NCI-H446 treated with DMSO at 0.1 percent for 48 hours (cell line): ENCODE measurements around the gene ASB12.
"Not testable (repeated sequence)": the region's sequence is repeated elsewhere in the genome, so short reads cannot be mapped to it uniquely, and the experiment has no call there.

ENCODE experiments used
- DNase-seq: peaks from one replicate; lab custom pipeline; 2025; lab: John Stamatoyannopoulos, UW

Gene ASB12, protein sequence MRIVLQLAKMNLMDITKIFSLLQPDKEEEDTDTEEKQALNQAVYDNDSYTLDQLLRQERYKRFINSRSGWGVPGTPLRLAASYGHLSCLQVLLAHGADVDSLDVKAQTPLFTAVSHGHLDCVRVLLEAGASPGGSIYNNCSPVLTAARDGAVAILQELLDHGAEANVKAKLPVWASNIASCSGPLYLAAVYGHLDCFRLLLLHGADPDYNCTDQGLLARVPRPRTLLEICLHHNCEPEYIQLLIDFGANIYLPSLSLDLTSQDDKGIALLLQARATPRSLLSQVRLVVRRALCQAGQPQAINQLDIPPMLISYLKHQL

DNA sequence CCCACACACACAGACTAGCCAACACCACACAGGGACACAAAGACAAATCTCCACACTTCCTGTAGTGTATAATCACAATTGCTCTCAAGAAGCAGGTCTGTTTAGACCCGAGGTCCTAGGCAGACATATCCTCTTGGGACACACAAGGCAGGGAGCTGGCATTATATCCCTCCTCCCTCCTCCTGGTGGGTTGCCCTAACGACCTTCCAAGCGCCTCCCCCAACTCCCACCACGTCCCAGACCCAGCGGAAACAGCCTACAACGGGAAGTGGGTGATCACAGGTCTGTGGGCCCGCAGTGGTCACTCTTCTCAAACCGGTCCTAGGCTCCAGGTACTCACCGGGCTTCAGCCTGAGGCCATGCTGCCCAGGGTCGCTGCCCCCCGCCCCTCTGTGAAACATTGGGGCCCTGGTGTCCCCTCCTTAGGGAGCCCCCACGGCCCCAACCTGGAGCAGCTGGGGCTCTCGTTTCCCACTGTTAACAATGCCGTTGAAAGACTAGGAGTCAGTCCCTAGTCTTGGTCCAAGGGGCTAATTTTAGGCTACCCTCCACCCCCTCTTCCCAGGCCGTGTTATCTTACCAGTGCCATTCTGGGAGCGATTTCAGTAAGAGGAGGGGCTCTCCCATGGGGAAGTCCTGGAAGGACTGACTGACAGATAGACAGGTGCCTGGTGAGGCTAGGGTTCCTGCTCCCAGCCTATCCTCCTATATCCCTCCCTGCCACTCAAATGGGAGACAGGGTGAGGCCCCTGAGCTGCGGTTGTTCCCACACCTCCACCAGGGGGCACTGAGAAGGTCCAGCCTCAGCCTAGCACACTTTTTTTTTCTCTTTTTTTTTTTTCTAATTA is at the start of gene ASB12:
TSS of gene ASB12 (minus strand) at position 485 of the 848 bp plus-strand sequence. CDS start 4,957 bp downstream, outside the sequence.
- no peak for DNase-seq

DNA sequence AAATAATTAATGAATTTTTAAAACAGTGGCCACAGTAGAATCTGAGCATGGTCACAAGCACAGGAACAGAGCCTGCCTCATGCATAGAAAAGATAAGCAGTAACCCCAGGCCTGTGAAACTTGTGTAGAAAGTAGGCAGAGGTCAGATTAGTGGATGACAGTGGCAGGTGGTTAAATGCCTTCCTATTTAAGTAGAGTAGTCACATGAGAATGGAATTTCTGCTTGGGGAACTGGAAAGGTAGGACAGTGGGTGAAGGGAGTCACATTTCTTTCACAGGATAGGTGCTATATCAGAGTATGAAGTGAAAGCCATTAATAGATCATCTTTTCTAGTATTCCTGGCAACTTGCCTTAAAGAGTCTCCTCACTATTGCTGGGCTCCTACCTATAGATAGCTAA is 34.9 kb upstream of the ASB12 start:
- no peak for DNase-seq

DNA sequence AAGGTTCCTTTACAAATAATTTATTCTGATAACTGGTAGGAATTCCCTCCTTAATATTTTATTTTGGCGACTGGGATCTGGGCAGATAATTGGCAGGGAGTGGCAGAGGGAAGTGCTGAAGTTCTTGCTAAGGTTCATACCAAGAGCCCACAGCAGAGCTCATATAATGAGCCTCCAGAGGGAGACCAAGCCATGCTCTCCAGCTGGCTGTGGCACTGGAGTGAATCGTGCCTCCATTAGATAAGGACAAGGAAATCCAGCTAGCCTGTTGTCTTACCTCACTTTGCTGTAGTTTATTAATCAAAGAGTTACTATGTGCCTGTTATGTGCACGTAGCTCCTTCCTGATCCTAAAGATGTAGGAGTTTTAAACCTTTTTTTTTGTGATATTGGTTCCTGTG is 1.3 kb downstream of the ASB12 start:
- DNase-seq: no peak

DNA sequence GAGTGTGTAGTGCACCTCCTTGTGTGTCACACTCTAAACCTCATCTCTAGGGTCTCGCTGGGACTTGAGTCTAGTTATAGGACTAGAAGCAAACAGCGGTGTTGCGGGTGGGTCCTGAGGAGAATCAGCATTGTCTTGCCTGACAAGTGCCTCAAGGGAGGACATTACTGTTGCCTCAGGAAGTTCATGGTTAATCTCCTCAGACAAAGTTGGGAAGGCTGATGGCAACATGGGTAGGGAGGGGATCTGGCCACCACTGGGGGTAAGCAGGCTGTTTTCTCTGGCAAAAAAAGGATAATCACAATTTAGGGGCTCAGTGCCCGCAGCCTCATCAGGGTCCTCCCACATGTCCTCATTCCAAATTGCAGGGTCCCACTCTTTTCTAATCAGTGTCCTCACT is 12.4 kb downstream of the ASB12 start:
- DNase-seq: no peak

DNA sequence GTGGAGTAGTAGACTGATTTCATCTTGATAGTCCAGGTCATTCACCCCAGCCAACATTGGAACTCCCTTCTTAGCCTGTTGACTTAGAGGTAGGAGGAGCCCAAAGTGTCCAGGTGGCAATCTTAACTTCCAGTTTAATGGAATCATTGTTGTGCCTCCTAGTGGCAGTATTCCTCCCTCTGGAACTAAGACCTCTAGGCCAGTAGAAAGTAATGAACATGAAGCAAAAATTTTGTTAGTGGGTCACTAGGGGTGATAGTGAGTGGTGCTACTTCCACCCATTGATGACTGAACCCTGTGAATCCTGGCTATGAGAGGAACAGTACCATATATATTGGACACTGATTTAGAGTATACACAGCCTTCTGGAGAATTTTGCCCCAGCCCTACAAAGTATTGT is 16.4 kb downstream of the ASB12 start:
- not testable (repeated sequence) for DNase-seq

DNA sequence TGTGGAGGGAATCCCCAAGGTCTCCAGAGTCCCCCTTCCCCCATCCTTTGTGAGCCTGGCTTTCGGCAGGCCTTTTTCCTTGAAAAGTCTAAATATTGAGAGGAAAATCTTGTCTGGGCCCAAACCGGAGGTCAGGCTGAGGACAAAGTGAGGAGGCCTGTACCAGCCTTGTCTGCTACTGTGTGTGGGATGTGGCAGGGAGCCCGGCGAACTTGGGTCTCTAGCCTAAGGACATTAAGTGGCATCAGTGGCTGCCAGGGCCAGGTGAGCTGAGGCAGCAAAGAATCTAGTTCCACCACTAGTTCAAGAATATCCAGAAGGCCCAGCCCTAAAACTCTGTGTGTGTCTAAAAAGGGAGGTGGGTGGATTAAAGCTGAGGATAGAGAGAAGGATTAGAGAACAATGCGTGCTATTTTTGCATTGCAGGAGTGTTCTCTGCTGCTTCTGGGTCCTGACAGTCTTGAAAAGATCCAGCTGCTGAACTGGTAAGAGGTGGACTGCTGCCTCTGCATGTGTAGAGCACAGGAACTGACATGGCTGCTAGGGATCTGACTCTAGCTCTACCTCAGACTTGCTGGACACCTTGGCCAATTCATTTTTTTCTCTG is 23.7 kb downstream of the ASB12 start:
- no peak for DNase-seq

DNA sequence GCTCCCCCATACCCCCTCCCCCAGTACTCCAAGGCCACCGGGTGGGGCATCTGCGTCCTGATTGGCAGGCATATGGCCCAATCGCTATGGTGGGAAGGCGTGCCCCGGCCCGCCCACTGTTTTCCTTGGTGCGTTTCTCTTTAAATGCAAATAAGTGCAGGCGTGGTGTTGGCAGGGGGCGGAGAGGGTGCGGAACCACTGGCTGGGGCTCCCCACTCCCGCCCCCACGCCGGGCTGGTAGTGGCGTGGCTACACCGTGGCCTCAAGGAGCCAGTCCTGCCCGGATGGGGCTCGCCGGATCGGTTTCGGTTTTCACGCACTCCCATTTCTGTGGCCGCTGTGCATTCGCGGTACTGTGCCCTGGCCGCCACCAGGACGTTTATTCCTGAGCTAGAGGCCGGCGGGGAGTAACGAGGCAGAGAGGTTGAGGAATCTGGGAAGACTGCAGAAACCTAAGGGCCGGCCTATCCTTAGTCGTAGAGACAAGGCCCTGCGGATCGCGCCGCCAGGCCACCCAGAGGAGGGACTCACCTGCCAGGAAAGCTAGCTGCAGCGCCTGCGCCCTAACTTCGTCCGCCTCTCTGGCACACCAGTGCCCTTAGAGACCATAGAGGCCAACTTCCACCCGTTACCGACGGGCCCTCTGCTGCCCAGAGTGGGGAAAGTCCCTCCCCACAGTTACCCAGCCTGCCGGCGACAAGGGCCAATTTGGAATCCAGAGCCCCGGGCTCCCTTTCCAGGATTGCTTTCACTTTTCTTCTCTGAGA is 24.5 kb downstream of the ASB12 start:
- peak; percentile 73 for DNase-seq

DNA sequence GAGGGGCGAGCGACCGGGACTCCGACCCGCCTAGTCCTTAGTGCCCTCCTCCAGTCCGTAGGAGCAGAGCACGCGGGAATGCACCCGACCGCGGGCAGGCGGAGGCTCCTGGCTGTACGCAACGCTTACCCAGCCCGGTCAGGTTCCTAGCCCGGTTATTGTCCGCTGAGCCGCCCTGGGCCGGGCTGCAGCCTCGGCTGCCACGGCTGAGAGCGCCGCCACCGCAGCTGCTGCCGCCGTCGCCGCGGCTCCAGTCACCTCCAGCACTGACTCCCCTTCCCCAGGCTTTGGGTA is 25.0 kb downstream of the ASB12 start, which contains the start of gene AMER1:
TSS of gene AMER1 (minus strand) at position 268 of the 294 bp plus-strand sequence. CDS start 12,422 bp downstream, outside the sequence.
- DNase-seq: peak; percentile 38

DNA sequence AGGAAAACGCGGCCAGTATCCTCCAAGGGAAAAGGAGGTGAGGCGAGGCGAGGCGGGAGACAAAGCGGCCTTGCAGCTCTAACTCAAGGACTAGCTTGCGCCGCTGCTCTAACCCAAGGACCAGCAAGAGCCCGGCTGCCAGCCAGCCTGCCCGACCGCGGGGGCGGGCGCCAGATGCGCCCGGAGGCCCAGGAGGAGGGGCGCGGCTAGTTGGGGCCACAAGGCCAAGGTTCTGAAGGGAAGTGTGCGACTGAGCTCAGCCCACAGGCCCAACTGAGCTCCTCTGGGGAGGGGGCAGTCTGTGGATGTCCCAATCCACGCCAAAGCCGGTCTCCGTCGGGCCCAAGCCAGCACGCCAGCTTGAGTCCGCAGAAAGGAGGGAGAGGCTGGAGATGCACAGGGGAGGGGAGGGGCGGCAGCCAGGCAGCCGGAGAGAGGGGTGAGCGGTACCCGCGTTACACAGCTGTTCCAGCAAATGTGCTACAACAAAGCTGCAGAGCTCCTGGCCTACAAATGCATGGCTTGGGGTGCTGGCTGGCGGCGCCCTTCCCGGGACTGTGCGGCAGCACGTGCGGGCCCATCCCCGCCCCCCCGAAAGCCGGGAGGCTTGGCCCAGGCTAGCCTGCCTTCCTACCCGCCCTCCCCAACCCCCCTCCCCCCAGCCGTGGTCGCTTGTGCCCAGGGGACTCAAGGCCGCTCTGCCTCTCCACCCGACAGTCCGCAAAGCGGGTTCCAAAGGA is 25.5 kb downstream of the ASB12 start:
- no peak for DNase-seq

DNA sequence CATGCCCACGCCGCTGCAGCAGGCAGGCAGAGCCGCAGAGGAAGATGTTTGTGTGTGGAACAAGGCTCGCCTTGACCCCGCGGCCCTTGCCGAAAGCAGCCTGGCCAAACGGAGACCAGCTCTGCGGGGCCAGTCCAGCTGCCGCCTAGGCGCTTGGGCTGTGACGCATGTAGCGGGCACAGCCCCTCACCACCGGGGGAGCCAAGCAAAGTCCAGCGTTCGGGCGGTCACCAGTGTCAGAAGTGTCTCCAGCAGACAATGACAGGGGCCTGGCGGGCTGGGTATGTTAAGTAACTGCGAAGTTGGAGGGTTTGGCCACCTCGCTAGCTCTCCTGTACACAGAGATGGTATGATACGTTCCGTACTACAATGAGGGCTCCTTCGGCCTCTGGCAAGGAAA is 26.2 kb downstream of the ASB12 start:
- no peak for DNase-seq

DNA sequence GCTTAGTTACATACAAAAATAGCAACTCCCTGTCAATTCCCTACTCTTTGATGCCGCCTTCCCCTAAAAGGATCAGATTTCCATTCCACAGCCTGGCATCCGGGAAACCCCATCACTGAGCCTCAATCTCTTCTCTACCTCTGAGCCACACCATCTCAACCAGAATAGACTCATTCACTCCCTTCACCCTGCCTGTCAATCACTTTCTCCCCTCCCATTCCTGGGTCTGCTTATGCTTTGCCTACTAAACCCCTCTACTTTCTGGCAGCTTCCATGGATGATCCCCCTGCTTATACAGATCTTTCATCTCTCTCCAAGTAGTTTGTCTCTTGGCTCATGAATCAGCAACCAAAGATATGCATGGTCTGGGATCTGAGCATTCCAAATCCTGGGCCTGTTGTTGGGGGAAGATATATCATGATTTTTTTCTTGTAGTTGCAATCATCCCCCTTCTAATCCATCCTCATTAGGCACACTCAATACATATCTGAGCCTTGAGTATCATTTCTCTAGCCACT is 27.5 kb downstream of the ASB12 start:
- no peak for DNase-seq

DNA sequence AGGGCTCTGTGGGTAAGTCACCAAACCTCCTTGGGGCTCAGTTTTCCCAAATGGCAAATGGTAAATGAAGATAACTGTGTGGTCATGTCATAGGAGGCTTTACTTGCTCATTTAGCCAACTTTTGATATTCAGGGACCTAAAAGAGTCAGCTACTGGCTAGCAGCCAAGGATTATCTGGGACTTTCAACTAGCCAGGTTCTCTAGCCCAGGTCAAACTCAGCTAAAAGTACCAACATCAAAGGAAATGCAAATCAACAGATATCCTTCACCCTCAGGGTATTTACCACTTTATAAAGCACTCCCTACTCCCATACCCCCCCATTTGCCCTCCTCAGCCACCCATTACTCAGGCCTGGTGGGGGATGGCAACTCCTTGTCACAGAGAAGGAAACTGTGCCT is 32.4 kb downstream of the ASB12 start:
- DNase-seq: no peak

DNA sequence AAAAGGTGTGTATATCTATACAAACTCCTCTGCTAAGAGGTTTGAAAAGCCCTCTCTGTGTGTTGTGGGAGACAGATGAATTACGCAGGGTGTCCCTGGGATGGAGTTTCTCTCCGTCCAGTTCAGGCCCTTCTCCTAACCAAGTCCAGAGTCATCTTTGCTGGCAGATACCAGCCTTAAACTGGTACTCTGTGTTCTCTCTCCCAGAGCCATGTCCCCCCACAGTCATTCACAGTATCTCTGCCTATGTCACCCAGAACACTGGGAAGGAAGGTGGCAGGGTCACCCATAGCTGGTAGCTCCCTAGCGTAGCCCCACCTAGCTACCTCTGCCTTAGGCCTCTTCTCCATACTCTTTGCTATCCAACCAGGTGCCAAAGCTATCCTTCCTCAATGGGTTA is 33.8 kb downstream of the ASB12 start:
- DNase-seq: no peak

DNA sequence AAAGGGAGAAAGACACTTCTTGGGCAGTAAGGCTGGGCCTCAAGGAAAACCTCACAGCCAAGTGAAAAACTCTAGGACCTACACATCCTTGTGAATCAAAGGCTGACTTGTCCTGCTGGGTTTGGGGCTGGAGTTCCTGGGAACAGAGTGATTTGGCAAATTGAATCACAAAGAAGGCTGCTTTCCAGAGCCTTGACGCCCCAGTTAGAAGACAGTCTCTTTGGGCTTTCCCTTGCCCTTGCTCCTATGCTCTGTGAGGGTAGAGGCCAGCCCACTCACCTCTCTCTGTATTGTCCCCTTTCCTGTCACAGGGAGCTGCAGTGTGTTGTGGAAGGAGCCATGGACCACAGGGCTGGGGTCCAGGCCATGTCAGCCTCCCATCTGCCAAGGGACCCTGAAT is 34.5 kb downstream of the ASB12 start:
- DNase-seq: no peak

DNA sequence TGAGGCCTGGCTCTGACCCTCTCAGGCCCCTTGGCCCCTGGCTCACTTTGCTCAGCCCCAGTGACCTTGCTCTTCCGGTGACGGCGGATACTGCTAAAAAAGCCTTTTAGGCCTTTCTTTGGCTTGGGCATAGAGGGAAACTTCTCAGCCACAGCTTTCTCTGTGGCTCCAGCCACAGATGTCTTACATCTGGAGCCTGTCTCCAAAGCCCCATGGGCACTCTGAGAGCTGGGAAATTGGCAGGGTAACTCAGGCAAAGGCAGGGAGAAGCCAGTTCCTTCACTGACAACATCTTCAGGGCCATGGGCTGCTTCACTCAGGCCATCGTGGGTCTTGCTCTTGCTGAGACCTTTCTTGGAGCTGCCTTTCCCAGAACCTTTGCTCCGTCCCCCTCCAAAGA is 37.7 kb downstream of the ASB12 start:
- DNase-seq: no peak

DNA sequence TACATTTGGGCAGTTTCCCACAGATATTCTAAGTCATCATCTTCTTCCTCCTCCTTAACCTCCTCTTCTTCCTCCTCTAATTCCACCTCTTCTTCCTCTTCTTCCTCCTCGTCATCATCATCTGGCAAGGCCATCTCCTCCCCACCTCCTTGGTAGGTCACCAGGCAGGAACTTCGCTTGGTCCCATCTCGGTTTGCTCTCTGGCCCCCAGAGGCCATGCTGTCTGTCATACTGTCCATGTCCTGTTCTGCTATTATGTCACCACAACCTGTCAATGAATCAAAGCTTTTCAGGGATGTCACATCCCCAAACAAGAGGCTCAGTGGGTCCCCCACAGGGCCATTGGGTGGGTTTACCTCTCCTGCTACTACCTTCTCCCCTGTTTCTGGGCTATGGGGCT is 38.4 kb downstream of the ASB12 start:
- no peak for DNase-seq

DNA sequence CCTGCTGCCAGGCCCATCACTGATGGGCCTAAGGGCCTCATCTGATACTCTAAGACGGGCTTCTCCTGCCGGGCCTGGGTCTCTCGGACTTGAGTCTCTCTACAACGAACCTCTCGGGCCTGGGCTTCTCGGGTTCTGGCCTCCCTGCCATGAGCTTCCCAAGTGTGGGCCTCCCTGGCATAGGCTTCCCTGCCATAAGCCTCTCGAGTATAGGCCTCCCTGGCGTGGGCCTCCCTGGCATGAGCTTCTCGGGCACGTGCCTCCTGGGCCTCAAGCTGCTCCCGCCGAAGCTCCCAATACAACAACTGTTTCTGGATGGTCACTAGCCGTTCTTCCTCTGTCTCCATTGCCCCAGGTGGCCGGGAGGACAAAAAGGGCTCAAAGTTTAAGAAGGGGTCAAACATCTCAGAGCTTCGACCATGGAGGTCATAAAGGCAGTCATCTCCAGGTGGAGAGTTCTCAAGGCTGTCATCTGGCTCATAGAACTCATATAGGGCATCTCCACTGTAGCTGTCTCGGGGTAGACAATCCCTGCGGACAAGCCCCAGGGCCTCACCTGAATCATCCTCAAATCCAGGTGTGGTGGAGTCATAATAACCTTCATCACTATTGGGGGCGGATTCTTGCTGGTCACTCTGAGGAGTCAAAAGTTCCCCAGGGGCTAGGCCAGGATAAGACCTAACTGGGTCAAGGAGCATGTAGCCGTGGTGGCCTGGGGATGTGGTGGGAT is 39.0 kb downstream of the ASB12 start:
- no peak for DNase-seq

DNA sequence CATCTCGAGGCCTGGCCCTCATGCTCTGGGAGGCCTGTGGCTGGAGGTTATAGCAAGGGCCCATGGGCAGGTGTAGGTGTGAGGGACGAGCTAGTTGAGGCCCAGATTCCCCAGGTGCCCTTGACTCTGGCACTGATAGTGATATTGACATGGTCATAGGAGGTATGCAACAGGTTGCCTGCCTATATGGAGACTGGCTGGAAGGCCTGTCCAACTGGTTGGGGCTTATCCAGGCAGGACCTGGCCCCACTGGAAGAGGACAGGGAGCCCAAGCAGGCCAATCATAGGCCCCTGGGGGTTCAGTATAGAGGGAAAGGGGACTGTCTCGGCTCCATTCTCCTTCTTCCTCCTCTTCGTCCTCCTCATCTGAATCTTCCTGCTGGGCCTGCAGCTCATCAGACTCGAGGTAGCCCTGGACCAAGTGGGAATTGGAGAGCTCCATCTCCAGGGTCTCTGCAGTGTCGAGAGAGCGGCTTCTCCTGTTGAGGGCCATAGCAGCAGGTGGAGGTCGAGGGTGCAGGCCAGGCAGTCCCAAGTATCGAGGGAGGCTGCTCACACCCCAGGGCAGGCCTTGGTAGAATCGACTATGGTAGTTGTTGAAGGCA is 40.2 kb downstream of the ASB12 start:
- no peak for DNase-seq

DNA sequence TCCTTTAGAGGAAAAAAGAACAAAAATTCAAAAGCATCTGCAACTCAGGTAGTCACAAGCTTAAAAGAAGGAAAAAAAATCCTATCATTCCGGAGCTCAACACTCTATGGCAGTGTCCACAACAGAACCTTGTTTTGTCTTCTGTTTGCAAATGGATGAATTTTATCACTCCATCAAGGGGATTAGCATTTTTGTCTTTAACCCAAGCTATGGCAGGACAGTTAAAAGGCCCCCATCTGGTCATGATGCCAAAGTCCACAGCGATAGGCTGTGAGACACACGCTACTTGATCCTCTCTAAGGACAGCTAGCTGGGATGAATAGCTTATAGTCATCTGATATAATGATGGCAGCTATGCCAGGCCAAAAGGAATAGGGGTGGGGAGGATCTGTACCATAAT is 41.5 kb downstream of the ASB12 start:
- no peak for DNase-seq

DNA sequence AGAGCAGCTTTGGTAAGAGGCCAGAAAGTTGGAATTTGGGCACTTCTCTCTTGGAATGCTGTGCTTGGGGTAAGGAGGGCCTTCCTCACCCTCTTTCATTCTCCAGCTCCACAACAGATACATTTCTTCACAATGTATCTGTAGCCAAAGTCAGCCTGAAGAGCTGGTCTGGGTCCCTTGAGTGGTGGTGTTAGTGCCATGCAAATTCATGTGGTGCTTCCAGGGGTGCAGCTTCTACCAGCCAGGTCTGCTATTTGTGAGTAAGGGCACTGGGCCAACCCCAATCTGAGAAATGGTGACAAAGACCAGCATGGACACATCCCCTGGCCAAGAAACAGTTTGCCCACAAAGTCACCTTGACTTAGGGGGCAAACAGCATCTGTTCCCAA is 42.7 kb downstream of the ASB12 start:
- no peak for DNase-seq
